ENCODE results near the gene CTNNA3. TPM values are rescaled to one million over a fixed set of nuclear protein-coding genes. Genes with fewer than 3 reads are reported as not detected.
"Not testable (repeated sequence)": the region's sequence is repeated elsewhere in the genome, so short reads cannot be mapped to it uniquely, and the experiment has no call there.

The CTNNA3 gene
- total RNA-seq, 1 donor from 2014 or later = not detected

DNA sequence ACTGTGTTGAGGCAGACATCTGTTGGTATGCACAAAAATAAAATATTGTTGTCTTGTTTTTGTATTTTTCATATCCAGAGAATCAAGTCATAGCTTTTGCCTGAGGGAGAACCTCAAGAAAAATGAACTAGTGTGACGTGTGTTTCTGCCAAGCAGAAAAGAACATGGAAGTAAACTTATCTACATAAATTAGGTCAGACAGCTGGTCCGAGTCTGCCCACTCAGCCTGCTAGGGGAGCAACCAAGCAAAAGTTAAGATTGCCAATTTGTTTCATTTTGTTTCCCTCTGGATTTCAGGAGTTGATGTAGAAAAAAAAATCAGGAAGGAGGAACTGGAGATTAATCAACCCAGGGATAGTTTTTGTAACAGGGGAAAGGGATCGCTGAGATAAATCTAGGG lies 1342.6 kb downstream of the CTNNA3 start:
- no peak for DNase-seq (ENCODE audit: extremely low read depth, low read depth, low spot score)

DNA sequence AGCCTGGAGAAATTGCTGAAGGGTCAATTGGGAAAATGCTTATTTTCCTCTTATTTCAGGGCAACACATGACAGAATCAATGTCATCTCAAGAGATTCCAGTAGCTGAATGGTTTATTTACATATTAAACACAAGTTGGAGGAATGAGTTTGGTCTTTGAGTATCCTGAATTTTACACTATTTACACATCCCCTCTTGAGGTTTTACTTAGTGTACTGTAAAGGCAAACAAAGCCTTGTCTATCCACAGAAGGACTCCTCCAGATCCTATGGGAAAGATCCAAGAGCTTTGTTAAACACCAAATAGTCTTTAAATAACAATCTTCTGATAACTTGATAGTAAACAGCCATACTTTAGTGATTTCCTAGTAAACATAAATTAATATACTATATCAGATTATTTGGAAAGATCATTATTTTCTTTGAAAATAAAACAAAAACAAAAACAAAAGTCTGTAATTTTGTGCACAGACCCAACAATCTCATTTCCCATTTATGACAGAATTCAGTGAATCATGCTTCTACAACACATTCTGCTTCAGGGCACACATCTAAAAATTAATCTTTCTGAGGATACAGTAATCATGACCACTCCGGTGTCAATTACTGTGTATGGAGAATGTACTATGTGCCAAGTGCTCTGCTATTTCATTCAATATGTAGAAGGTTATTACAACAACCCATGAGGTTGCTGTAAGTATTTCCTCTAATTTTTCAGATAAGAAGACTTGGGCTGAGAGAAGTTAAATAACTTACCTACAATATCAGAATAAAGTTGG lies 1345.2 kb downstream of the CTNNA3 start:
- no peak for DNase-seq (ENCODE audit: extremely low read depth, low read depth, low spot score)

DNA sequence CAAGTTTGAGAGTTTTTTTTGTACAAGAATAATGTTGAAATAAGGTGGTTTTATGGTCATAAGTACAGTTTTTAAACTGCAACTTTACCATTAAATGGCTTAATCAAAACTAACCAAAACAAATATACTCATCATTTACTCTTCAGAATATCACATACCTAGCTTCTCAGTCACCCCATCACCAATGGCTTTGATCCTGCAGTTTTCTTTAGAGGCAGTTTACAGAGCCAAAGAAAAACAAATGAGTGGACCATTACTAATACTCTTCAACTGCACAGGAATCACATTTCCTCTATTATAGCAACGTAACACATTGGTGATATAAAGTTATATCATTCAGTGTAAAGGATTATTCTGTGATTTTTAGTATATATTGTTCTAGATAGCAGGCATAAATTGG lies 1346.3 kb downstream of the CTNNA3 start:
- DNase-seq (ENCODE audit: extremely low read depth, low read depth, low spot score) = no peak

DNA sequence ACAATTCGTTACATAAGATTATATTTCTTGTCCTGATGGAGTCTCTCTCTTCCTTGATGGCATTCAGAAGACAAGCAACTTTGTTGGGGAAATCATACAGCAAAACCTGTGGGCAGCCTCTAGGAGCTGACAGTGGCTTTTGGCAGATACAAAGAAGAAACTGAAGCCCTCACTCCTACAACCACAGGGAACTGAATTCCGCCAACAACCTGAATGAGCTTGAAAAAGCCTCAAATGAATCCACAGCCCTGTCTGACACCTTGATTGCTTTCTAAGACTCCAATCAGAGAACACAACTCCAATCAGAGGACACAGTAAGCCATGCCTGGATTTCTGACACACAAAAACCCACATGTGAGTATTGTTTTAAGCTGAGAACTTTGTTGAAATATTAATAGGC lies 1346.9 kb downstream of the CTNNA3 start:
- DNase-seq (ENCODE audit: extremely low read depth, low read depth, low spot score) = no peak

DNA sequence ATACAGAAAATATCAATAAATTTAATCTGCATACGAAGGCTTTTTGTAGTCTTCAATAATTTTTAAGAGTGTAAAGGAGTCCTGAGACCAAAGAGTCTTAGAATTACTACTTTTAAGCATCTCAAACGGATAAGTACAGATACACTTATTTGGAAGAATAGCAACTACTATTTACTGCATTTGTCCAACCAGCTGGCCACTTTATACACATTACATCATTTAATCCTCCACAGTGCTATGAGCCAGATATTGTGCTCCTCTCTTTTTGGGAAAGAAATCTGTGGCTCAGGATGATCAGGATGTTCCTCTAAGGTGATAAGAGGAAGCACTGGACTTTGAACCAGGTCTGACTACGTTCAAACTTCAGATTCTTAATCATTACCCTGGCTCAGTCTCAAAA lies 1358.8 kb downstream of the CTNNA3 start:
- no peak for DNase-seq (ENCODE audit: extremely low read depth, low read depth, low spot score)

DNA sequence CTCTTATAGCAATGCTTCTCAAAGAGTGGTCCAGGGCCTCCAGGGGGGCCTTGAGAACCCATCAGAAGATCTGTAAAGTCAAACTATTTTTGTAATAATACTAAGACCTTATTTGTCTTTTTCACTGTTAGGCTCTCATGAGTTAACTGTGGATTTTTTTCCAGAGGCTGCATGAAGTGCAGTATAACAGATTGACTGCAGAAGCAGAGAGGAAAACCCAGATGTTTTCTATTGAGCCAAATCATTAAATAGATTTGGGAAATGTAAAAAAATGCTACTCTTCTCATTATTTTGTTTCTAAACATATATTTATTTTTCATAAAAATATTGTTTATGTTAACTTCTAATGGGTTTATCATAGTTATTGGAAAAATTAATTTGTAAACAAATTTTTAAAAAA lies 1359.2 kb downstream of the CTNNA3 start:
- no peak for DNase-seq (ENCODE audit: extremely low read depth, low read depth, low spot score)

DNA sequence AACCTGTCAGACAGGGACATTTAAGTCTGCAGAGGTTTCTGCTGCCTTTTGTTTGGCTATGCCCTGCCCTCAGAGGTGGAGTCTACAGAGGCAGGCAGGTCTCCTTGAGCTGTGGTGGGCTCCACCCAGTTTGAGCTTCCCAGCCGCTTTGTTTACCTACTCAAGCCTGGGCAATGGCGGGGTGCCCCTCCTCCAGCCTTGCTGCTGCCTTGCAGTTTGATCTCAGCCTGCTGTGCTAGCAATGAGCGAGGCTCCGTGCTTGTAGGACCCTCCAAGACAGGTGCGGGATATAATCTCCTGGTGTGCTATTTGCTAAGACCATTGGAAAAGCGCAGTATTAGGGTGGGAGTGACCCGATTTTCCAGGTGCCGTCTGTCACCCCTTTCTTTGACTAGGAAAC lies 1360.2 kb downstream of the CTNNA3 start:
- DNase-seq (ENCODE audit: extremely low read depth, low read depth, low spot score) = not testable (repeated sequence)

DNA sequence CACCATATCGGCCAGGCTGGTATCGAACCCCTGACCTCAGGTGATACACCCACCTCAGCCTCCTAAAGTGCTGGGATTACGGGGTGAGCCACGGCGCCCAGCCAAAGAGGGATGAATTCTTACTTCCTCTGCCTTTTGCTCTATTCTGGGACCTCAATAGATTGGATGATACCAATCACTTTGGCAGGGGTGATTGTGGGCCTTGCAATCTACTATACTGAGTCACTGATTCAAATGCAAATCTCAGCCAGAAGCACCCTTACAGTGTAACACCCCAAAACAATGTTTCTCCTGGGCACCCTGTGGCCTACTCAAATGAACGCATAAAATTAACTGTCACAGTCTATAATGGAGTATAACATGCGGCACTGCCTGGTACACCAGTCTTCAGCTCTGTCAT lies 1366.8 kb downstream of the CTNNA3 start:
- DNase-seq (ENCODE audit: extremely low read depth, low read depth, low spot score) = no peak

DNA sequence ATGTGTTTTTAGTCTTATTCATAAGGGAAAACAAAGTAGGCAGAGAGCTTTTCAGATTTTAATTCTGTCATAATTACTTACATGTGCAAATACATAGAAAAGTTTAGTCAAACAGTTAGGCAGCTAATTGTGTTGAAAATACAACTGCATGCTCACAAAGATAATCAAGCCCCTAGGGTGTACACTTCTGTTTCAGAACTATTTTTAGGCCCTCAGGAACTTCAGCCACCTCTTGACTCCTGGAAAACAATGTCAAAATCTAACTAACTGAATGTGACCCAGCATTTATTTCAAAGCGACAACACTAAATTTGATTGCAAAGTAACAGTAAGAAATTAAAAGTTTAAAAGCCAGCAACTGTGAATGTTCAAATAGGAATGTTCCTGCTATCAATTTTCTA lies 1369.1 kb downstream of the CTNNA3 start:
- DNase-seq (ENCODE audit: extremely low read depth, low read depth, low spot score) = no peak

DNA sequence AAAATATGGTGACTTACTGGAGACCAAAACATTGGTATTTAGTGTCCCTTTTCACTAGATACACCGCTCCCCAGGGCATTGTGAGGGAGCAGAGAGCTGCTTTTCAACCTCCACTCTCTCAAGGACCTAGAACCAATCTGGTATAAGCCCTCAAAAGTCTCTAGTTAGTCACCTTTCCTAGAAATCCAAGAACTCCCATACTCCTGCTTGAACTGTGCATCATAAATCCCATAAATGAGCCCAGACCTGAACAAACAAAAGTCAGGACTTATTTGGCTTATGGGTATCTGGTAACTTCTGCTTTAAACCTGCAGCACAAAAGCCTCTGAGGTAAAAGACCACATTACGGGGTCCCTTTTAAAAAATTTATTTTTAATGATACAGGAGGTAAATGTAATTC lies 1373.2 kb downstream of the CTNNA3 start:
- no peak for DNase-seq (ENCODE audit: extremely low read depth, low read depth, low spot score)

DNA sequence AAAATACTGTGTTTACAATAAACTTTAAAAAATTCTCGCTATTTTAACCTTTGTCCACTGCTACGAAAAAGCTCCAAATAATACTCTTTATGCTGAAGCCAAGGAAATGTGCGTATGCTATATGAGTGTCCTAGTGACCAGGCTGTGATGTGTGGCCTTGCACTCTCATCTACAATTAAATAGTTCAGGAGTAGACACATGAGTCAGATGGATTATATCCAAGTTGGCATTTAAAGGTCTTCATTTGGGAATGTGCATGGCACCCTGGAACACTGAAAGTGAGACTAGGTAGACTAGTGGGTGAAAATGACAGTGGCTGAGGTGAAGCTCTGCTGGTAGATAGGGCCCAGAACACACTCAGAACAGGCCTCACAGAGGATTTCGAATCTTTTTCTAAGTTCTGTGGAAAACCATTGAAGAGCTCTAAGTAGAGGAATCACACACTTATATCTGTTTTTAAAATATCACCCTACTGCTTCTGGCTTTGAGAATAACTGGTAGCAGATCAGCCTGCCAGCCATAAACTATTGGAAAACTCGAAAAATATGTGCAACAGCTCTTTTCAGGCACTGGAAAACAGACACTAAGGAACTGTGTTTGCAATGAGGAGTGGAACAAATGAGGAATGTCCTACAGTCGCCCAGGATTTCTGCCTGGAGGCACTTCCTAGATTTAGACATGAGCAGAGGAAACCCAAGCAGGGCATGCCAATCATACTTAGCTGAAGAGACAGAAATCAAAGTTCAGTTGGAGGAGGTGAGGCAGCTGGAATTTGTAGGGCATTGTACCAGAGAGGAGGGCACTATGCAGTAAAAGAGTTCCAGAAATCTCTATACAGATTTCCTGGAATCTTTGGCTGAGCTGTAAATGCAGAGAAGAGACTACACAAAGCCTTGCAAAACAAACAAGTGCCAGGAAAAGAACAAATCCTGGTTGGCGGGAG lies 1374.0 kb downstream of the CTNNA3 start:
- no peak for DNase-seq (ENCODE audit: extremely low read depth, low read depth, low spot score)

DNA sequence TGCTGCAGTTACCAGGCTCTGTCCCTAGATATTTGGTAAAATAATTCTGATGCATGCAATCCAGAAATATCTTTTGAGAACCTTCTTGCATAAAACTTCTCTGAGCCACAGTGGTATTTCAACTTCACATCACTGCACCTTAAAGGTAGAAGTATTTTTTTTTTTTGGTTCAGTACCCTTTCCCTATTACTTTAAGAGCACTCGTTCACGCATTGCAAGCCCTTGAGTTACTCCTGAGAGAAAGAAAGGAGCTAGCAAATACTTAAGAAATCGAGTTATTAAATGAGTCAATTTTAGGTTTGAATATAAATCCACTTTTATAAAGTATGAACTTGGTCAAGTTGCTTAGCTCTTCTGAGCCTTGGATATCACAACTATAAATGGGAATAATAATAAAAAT lies 1377.2 kb downstream of the CTNNA3 start:
- no peak for DNase-seq (ENCODE audit: extremely low read depth, low read depth, low spot score)

DNA sequence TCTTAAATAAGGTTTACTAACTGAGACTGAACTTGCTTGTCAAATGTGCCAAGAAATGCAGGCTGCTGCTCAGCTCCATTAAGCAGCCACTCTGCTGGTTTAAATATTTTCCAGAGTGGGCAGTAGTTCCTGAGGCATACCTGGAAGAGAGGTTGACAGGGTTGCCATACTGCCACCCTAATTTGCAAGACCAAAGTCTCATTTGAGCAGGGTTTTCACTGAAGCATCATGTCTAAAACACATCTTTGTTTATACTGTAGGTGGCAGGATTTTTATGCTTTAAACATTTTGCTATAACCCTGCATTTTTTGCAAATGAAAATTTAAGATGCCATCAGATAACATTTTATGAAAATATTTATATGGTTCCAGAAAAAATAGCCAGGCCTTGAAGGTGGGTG lies 1388.2 kb downstream of the CTNNA3 start:
- DNase-seq (ENCODE audit: extremely low read depth, low read depth, low spot score) = no peak

DNA sequence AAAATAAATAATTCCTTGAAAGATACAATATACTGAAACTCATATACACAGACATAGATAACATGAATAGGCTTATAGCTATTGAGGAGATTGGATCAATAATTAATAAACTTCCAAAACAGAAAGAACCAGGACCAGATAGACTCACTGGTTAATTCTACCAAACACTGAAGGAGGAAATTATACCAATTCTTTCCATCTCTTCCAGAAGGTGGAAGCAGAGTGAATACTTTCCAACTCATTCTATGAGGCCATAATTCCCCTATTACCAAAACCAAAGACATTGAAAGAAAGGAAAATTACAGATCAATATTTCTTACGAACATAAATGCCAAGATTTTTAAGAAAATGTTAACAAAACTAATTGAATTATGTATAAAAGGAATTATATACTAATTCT lies 1394.9 kb downstream of the CTNNA3 start:
- no peak for DNase-seq (ENCODE audit: extremely low read depth, low read depth, low spot score)

DNA sequence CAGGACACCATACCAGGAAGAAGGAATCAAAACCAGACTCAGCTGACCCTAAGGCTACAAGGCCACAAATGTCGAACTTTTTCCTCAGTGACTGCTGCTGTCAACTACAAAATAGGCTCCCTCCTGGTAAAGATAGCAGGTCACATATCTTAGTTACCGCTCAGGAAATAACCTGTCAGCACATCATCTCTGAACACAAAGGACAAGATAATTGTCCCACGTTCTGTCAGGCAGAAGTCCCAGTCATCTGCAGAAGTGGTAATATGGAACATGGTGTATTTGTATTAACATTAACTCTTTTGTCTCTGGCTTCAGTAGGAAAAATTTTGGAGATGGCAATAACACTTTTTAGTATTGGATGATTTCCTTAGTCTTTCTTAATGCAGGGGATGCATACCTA lies 1400.4 kb downstream of the CTNNA3 start:
- no peak for DNase-seq (ENCODE audit: extremely low read depth, low read depth, low spot score)

DNA sequence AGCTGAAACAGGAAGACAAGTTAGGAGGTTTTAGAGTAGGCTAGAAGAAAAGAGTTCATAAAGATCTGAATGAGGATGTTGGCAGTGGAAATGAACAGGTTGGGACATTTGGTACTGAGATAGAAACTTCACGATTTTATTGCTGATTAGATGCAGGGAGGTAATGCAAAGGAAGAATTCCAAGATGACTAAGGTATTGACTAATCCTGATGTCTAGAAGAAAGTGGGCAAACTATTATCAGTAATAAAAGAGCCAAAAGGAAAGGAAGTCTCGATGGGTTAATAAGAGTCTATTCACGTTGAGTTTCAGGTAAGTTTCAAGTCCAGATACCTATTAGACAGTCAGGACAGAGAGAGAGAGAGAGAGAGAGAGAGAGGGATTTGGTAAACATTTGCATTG lies 1401.5 kb downstream of the CTNNA3 start:
- no peak for DNase-seq (ENCODE audit: extremely low read depth, low read depth, low spot score)

DNA sequence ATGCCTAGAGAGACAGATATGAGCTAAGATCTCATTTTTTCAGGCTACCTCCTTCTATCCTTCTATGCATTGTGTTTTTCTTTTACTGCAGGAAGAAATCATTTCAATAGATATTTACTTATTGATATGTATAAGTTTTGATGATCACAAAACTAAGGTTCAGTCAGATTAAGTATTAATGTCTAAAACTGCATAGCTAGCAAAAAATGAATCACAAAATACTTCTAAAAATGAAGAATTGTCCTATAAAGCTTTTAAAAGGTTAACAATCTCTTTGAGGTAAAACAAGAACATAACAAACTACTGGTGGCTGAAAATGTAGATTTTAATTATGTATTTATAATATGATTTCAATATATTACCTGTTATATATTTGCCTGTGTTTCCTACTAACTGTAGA lies 1403.1 kb downstream of the CTNNA3 start:
- no peak for DNase-seq (ENCODE audit: extremely low read depth, low read depth, low spot score)

DNA sequence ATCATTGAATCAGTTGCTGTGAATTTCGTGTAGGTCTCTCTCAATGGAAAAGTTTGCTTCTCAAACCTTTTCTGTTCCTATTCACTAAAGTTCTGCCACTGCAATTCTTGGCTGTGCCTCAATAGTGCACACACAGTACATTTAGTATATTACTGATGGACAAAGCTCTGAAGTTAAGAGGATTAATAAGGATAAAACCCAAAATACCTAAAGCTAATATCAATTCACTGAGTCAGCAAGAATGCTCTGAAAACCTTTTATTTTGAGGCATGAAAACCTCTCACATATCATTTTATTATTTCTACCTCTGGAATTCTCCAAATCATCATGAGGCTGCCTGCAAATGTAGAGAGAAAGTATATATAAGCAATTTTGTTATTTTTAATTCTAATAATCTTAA lies 1403.5 kb downstream of the CTNNA3 start:
- DNase-seq (ENCODE audit: extremely low read depth, low read depth, low spot score) = no peak

DNA sequence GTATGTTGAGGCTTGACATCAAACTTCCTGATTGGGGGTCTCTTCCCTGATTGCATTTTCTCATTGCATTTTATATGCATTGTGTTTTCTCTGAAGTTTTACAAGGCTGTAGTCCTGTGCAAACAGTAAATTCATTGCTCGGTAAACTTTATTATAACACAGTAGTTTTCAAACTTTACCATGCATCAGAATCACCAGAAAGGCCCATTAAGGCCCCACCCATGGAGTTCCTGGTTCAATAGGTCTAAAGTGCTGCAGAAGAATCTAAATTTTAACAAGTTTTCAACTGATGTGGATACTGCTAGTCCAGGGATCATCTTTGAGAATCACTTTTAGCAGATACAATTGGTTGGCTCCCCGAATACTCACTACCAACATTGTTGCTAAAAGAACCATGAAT lies 1404.9 kb downstream of the CTNNA3 start:
- no peak for DNase-seq (ENCODE audit: extremely low read depth, low read depth, low spot score)

DNA sequence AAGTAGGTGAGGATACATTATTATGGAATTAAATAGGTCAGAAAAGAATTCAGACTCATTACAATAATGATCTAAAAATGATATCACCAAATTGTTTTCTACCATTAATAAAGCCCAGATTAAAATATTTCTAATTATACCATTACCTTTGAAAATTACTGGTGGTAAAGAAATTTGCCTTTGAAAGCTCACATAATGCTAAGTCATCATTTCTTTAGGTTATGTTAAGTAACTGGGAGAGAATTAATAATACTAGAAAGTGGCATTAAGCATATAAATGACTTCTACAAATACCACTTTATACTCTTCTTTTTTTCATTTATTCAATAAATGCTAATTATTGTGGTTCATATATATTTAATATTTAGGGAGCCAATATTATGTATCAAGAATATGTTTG lies 1411.4 kb downstream of the CTNNA3 start:
- no peak for DNase-seq (ENCODE audit: extremely low read depth, low read depth, low spot score)

DNA sequence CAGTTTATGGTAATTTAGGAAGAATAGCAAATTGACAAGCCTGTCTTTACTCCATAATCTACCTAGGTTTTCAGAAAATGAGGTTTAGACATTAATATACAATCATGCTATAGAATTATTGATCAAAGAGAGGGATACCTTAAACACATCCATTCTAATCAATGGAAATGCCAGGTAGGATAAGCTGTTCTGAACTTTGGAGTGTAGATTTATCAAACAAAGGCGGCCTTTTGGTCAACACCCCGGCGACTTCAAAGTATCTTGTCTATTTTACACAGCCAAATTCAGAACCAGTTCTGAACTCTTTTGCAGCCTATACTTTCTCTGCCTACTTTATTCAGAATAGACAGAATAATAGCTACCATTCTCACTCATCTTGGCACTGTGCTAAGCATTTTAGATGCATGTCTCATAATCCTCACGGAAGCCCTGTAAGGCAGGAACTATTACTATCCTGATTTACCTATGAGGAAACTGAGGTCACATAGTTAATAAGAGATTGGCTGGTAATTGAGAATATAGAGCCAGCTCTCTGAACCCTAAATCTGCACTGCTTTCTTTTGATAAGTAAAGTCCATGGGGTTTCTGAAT lies 1412.0 kb downstream of the CTNNA3 start:
- no peak for DNase-seq (ENCODE audit: extremely low read depth, low read depth, low spot score)

DNA sequence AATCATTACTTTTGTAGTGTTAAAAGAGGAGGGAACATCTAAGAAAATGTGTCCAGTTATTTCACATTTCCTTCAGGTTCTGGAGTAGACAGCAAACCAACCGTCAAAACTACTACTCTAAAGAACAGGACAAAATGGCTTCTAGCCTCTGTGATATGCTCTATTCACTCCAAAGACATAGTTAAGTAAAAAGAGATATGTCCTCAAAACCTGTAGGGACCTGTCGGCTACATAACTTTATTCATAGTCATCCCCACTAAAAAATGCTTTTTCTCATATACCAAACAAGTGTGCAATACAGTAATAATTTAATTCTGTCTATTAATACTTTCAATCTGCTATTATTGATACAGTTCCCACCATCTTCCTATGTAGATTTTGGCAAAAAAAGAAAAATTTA lies 1412.9 kb downstream of the CTNNA3 start:
- DNase-seq (ENCODE audit: extremely low read depth, low read depth, low spot score) = no peak
